GM12878 (cell line): Measurements from ENCODE around the gene PURA.

ENCODE experiments used
- FOXK2 ChIP-seq: fragments of 450-650 bp; IDR thresholded peaks from 2 replicates; pipeline ENCODE4 v1.6.1; 2017; ENCODE audit warnings: mild to moderate bottlenecking, moderate library complexity
- HDAC2 ChIP-seq: fragments of 200-600 bp; sonication (generic); IDR thresholded peaks from 2 replicates; pipeline ENCODE4 v1.6.1; 2017
- JUND ChIP-seq: IDR thresholded peaks from 2 replicates; pipeline ENCODE4 v1.6.1; 2012; ENCODE audit warnings: low read depth, mild to moderate bottlenecking, low read length, improper control_type of control experiment, moderate library complexity
- NR2F1 ChIP-seq: fragments of 450-650 bp; conservative IDR thresholded peaks from 2 replicates; pipeline ENCODE4 v1.6.1; 2017; ENCODE audit warnings: mild to moderate bottlenecking
- POLR2A ChIP-seq: IDR thresholded peaks from 2 replicates; pipeline ENCODE4 v1.6.1; 2011; ENCODE audit warnings: low read depth, mild to moderate bottlenecking, low read length
- RAD21 ChIP-seq: IDR thresholded peaks from 2 replicates; pipeline ENCODE4 v1.6.1; 2011; ENCODE audit warnings: mild to moderate bottlenecking, low read depth, low read length, moderate library complexity; ENCODE audit not compliant: insufficient read depth
- SPI1 ChIP-seq: IDR thresholded peaks from 2 replicates; pipeline ENCODE4 v1.6.1; 2011; ENCODE audit warnings: low read depth, mild to moderate bottlenecking, low read length, moderate library complexity, borderline replicate concordance; ENCODE audit not compliant: insufficient read depth
- TF ChIP-seq, protein P1 (sequence below): fragments of 450-650 bp; IDR thresholded peaks from 2 replicates; pipeline ENCODE4 v1.6.1; 2016; ENCODE audit warnings: mild to moderate bottlenecking
- TF ChIP-seq, protein P2 (sequence below): IDR thresholded peaks from 2 replicates; pipeline ENCODE4 v1.6.1; 2012; ENCODE audit warnings: low read depth, low read length, improper control_type of control experiment
- TF ChIP-seq, protein P3 (sequence below), 3 experiments: IDR thresholded peaks in 2 of 3; conservative IDR thresholded peaks in 1 of 3; 2 replicates each; pipeline ENCODE4 v1.5.1; 2011; ENCODE audit warnings: low read depth in 3 of 3, low read length in 3 of 3, mild to moderate bottlenecking in 3 of 3, control low read depth in 2 of 3, moderate library complexity in 2 of 3, inconsistent platforms in 1 of 3, mixed read lengths in 1 of 3; ENCODE audit not compliant: control insufficient read depth in 2 of 3, insufficient read depth in 1 of 3; ENCODE audit errors: extremely low read depth in 1 of 3
- TF ChIP-seq, protein P4 (sequence below): fragments of 450-650 bp; IDR thresholded peaks from 2 replicates; pipeline ENCODE4 v1.6.1; 2014; ENCODE audit warnings: mild to moderate bottlenecking

DNA sequence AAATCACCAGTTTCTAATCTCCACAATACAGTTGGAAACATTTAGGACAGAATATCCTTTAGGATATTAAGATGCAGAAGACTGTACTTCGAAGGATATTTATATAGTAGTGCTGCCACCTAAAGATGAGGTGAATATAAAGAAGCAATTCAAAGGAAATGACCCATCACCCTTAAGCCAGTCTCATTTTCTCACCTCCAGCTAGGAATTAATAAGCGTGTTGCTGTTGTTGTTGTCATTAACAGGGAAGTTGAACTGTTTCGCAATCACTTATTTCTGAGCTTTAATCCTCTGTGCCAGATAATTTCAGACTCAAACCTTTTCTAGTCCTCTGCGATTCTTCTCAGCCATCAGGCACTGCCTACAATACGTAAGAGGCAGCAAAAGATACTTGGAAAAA lies 7.8 kb upstream of the PURA start:
- TF ChIP-seq HDAC2 = no peak
- no peak for TF ChIP-seq POLR2A
- TF ChIP-seq RAD21 = no peak
- TF ChIP-seq, protein P1, sequence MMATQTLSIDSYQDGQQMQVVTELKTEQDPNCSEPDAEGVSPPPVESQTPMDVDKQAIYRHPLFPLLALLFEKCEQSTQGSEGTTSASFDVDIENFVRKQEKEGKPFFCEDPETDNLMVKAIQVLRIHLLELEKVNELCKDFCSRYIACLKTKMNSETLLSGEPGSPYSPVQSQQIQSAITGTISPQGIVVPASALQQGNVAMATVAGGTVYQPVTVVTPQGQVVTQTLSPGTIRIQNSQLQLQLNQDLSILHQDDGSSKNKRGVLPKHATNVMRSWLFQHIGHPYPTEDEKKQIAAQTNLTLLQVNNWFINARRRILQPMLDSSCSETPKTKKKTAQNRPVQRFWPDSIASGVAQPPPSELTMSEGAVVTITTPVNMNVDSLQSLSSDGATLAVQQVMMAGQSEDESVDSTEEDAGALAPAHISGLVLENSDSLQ = no peak
- TF ChIP-seq NR2F1 = peak; percentile 60; the same call in 1 of the 2 replicates
- TF ChIP-seq, protein P2, sequence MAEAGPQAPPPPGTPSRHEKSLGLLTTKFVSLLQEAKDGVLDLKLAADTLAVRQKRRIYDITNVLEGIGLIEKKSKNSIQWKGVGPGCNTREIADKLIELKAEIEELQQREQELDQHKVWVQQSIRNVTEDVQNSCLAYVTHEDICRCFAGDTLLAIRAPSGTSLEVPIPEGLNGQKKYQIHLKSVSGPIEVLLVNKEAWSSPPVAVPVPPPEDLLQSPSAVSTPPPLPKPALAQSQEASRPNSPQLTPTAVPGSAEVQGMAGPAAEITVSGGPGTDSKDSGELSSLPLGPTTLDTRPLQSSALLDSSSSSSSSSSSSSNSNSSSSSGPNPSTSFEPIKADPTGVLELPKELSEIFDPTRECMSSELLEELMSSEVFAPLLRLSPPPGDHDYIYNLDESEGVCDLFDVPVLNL = no peak
- TF ChIP-seq, protein P3, sequence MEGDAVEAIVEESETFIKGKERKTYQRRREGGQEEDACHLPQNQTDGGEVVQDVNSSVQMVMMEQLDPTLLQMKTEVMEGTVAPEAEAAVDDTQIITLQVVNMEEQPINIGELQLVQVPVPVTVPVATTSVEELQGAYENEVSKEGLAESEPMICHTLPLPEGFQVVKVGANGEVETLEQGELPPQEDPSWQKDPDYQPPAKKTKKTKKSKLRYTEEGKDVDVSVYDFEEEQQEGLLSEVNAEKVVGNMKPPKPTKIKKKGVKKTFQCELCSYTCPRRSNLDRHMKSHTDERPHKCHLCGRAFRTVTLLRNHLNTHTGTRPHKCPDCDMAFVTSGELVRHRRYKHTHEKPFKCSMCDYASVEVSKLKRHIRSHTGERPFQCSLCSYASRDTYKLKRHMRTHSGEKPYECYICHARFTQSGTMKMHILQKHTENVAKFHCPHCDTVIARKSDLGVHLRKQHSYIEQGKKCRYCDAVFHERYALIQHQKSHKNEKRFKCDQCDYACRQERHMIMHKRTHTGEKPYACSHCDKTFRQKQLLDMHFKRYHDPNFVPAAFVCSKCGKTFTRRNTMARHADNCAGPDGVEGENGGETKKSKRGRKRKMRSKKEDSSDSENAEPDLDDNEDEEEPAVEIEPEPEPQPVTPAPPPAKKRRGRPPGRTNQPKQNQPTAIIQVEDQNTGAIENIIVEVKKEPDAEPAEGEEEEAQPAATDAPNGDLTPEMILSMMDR (IDR thresholded peaks at IDR 0.05 in 2 of 3, conservative IDR thresholded peaks at IDR 0.05 in 1 of 3; ENCODE audit: control insufficient read depth in 2 of 3, extremely low read depth in 1 of 3, insufficient read depth in 1 of 3, low read depth in 3 of 3, low read length in 3 of 3) = peak in 1 of 3 experiments; percentile 26; a peak in 1 of 6 replicates
- TF ChIP-seq FOXK2 = no peak
- TF ChIP-seq SPI1 = no peak
- TF ChIP-seq JUND = no peak
- TF ChIP-seq, protein P4, sequence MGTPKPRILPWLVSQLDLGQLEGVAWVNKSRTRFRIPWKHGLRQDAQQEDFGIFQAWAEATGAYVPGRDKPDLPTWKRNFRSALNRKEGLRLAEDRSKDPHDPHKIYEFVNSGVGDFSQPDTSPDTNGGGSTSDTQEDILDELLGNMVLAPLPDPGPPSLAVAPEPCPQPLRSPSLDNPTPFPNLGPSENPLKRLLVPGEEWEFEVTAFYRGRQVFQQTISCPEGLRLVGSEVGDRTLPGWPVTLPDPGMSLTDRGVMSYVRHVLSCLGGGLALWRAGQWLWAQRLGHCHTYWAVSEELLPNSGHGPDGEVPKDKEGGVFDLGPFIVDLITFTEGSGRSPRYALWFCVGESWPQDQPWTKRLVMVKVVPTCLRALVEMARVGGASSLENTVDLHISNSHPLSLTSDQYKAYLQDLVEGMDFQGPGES = no peak
